K562 (cell line): ENCODE results near the gene PTH1R. TPM values are rescaled to one million over a fixed set of nuclear protein-coding genes. Genes with fewer than 3 reads are reported as not detected.

ENCODE experiments used
- BRD9 ChIP-seq: fragments of 450-650 bp; IDR thresholded peaks from 2 replicates; pipeline ENCODE4 v1.6.1; 2018; ENCODE audit warnings: low read depth; ENCODE audit not compliant: partially characterized antibody
- CC2D1A ChIP-seq: fragments of 450-650 bp; IDR thresholded peaks from 2 replicates; pipeline ENCODE4 v1.6.1; 2017; ENCODE audit warnings: mild to moderate bottlenecking
- CREM ChIP-seq: IDR thresholded peaks from 2 replicates; pipeline ENCODE4 v1.6.1; 2014; ENCODE audit warnings: antibody characterized with exemption, low read depth
- CTCFL ChIP-seq: IDR thresholded peaks from 2 replicates; pipeline ENCODE4 v1.6.1; 2011; ENCODE audit warnings: borderline replicate concordance, low read depth, mild to moderate bottlenecking, moderate library complexity, low read length; ENCODE audit not compliant: insufficient read depth, poor library complexity, severe bottlenecking
- DDX20 ChIP-seq: fragments of 450-650 bp; IDR thresholded peaks from 2 replicates; pipeline ENCODE4 v1.6.1; 2016; ENCODE audit warnings: missing genetic modification characterization, low read depth, mild to moderate bottlenecking, missing compliant biosample characterization, moderate library complexity
- EZH2 ChIP-seq: IDR thresholded peaks from 2 replicates; pipeline ENCODE4 v1.6.1; 2012; ENCODE audit warnings: low read depth, mild to moderate bottlenecking, inconsistent platforms, low read length, borderline replicate concordance
- GATAD2A ChIP-seq: fragments of 450-650 bp; IDR thresholded peaks from 2 replicates; pipeline ENCODE4 v1.6.1; 2017
- GTF2E2 ChIP-seq: fragments of 200-800 bp; sonication (Bioruptor generic); IDR thresholded peaks from 2 replicates; pipeline ENCODE4 v1.6.1; 2016; ENCODE audit warnings: missing genetic modification characterization, missing compliant biosample characterization
- HES1 ChIP-seq: fragments of 450-650 bp; IDR thresholded peaks from 2 replicates; pipeline ENCODE4 v1.6.1; 2016; ENCODE audit warnings: low read depth, mild to moderate bottlenecking, moderate library complexity
- HMGXB4 ChIP-seq: sonication (generic); formaldehyde crosslinking; IDR thresholded peaks from 2 replicates; pipeline ENCODE4 v1.8.1; 2023; ENCODE audit warnings: mild to moderate bottlenecking, missing genetic modification reagents
- IRF2 ChIP-seq: sonication (generic); formaldehyde crosslinking; IDR thresholded peaks from 2 replicates; pipeline ENCODE4 v1.8.1; 2022; ENCODE audit warnings: mild to moderate bottlenecking, missing genetic modification reagents
- JUND ChIP-seq, 2 experiments: IDR thresholded peaks; 2 replicates in 1 of 2; 3 replicates in 1 of 2; pipeline ENCODE4 v1.6.1; 2011; ENCODE audit warnings: borderline replicate concordance in 2 of 2, low read depth in 2 of 2, low read length in 2 of 2, improper control_type of control experiment in 1 of 2, missing biosample characterization in 1 of 2, missing genetic modification characterization in 1 of 2, missing genetic modification reagents in 1 of 2
- MAZ ChIP-seq, 2 experiments: fragments of 450-650 bp in 1 of 2; sonication (generic) in 1 of 2; formaldehyde crosslinking; IDR thresholded peaks in 1 of 2; conservative IDR thresholded peaks in 1 of 2; 2 replicates each; pipeline versions ENCODE4 v1.4.0 to v1.5.0; 2020; ENCODE audit warnings: mild to moderate bottlenecking in 1 of 2, missing genetic modification reagents in 1 of 2
- MBD2 ChIP-seq: sonication (generic); IDR thresholded peaks from 2 replicates; pipeline ENCODE4 v1.6.1; 2016; ENCODE audit warnings: low read depth, borderline replicate concordance
- PPARD ChIP-seq: fragments of 250-450 bp; sonication (Bioruptor Pico); IDR thresholded peaks from 2 replicates; pipeline ENCODE4 v1.8.0; 2022; ENCODE audit warnings: inconsistent platforms, mild to moderate bottlenecking, moderate library complexity
- SP2 ChIP-seq: IDR thresholded peaks from 2 replicates; pipeline ENCODE4 v1.6.1; 2011; ENCODE audit warnings: mild to moderate bottlenecking, low read depth, low read length, moderate library complexity; ENCODE audit not compliant: poor library complexity, severe bottlenecking; ENCODE audit errors: extremely low read depth
- SRF ChIP-seq, 2 experiments: fragments of 250-450, 450-650 bp in 1 of 2; sonication (Bioruptor Pico) in 1 of 2; sonication (generic) in 1 of 2; formaldehyde crosslinking; IDR thresholded peaks; 2 replicates each; pipeline versions ENCODE4 v1.5.0 to v1.5.1; 2020 to 2022; ENCODE audit warnings: mild to moderate bottlenecking in 1 of 2, missing genetic modification reagents in 1 of 2
- TEAD4 ChIP-seq, 2 experiments: sonication (generic) in 1 of 2; formaldehyde crosslinking in 1 of 2; IDR thresholded peaks; 2 replicates each; pipeline versions ENCODE4 v1.6.1 to v1.8.0; 2012 to 2022; ENCODE audit warnings: borderline replicate concordance in 1 of 2, inconsistent platforms in 1 of 2, low read length in 1 of 2, mild to moderate bottlenecking in 1 of 2, missing genetic modification reagents in 1 of 2
- TGIF2 ChIP-seq: sonication (generic); formaldehyde crosslinking; IDR thresholded peaks from 2 replicates; pipeline ENCODE4 v1.8.1; 2022; ENCODE audit warnings: mild to moderate bottlenecking, missing genetic modification reagents, moderate library complexity
- ZFX ChIP-seq: sonication (generic); formaldehyde crosslinking; IDR thresholded peaks from 2 replicates; pipeline ENCODE4 v1.8.0; 2022; ENCODE audit warnings: mild to moderate bottlenecking, missing genetic modification reagents, moderate library complexity
- ZNF23 ChIP-seq: fragments of 250-450 bp; sonication (Bioruptor Pico); IDR thresholded peaks from 2 replicates; pipeline ENCODE4 v1.4.0; 2020; ENCODE audit warnings: mild to moderate bottlenecking
- polyA plus RNA-seq, 8 experiments: library from polyadenylated mRNA; depleted of rRNA in 4 of 8; stranded (reverse) in 5 of 8; unstranded in 3 of 8; fragments of >200 nt; fragmentation: Nextera tagmentation in 2 of 8; fragmentation: Illumina TruSeq in 1 of 8; extraction: Ambion mirVana in 2 of 8; extraction: Trizol in 1 of 8; gene quantifications; 2 replicates each; pipeline versions ENCODE4 v1.2.1 to v1.2.3, GENCODE V29; 2011 to 2014; ENCODE audit warnings: inconsistent platforms in 1 of 8, missing spikeins in 1 of 8
- total RNA-seq, 7 experiments: library from RNA; depleted of rRNA in 6 of 7; stranded (reverse); fragments of >200 nt in 6 of 7; fragmentation: Illumina TruSeq in 2 of 7; extraction: Trizol in 2 of 7; gene quantifications; 2 replicates each; pipeline versions ENCODE4 v1.2.1 to v1.2.3, GENCODE V29; 2011 to 2021; ENCODE audit warnings: low replicate concordance in 1 of 7

The PTH1R gene
- total and polyA plus RNA-seq, 9 of the 15 experiments (the other 6 are each of a cell fraction or from before 2014, with no cell fraction given), result not detected

- TF ChIP-seq CREM, result peak; percentile 37; the same call in 1 of the 2 replicates
- TF ChIP-seq CTCFL, result peak; percentile 69
- no peak for TF ChIP-seq MBD2
- TF ChIP-seq SP2, result no peak
- TF ChIP-seq TEAD4 (IDR thresholded peaks at IDR 0.05; ENCODE audit: low read length), result no peak
- 0 out of 2 replicates have a peak, but pooled peaks have one; percentile 38 for TF ChIP-seq TEAD4 (CRISPR knock-in tag; IDR thresholded peaks at IDR 0.05; ENCODE audit: borderline replicate concordance)
- no peak for TF ChIP-seq GATAD2A
- peak in 1 of 2 experiments; percentile 42; a peak in 1 of 4 replicates for TF ChIP-seq MAZ (CRISPR knock-in tag; conservative IDR thresholded peaks at IDR 0.05 in 1 of 2, IDR thresholded peaks at IDR 0.05 in 1 of 2)
- no peak for TF ChIP-seq EZH2
- TF ChIP-seq HES1, result no peak
- TF ChIP-seq DDX20, result no peak
- 0 out of 2 replicates have a peak, but pooled peaks have one; percentile 16 for TF ChIP-seq JUND (IDR thresholded peaks at IDR 0.05; ENCODE audit: borderline replicate concordance, low read depth, low read length)
- no peak for TF ChIP-seq JUND (tag; IDR thresholded peaks at IDR 0.05; ENCODE audit: borderline replicate concordance, low read depth, low read length)
- TF ChIP-seq ZFX (CRISPR knock-in tag), result no peak
- TF ChIP-seq BRD9, result no peak
- TF ChIP-seq TGIF2 (CRISPR knock-in tag), result no peak
- TF ChIP-seq PPARD (CRISPR knock-in tag), result no peak
- no peak for TF ChIP-seq ZNF23 (CRISPR knock-in tag)
- no peak for TF ChIP-seq GTF2E2 (tag)
- TF ChIP-seq IRF2 (CRISPR knock-in tag), result 0 out of 2 replicates have a peak, but pooled peaks have one; percentile 28
- TF ChIP-seq HMGXB4 (CRISPR knock-in tag), result no peak
- no peak for TF ChIP-seq SRF (CRISPR knock-in tag; IDR thresholded peaks at IDR 0.05)
- peak; percentile 53; the same call in 1 of the 2 replicates for TF ChIP-seq CC2D1A
These were observed 10.6 kb upstream of the PTH1R start (continued) for GRCh38 chr3:46866720-46867549.
